ACC112 (cell line): ENCODE data around the gene EPB42.
"Not testable (repeated sequence)": the region's sequence is repeated elsewhere in the genome, so short reads cannot be mapped to it uniquely, and the experiment has no call there.

Experiments used
- H2AFZ ChIP-seq: fragments of 200-600 bp; sonication (generic); one replicate; pipeline ENCODE4 v1.6.0; 2017; ENCODE audit warnings: antibody characterized with exemption, low read length; ENCODE audit not compliant: unreplicated experiment
- H3K27ac ChIP-seq: fragments of 200-600 bp; sonication (generic); 2 replicates; pipeline ENCODE4 v1.5.1; 2014; ENCODE audit warnings: low read depth, mild to moderate bottlenecking, antibody characterized with exemption, low read length, moderate library complexity
- H3K27me3 ChIP-seq: fragments of 200-600 bp; sonication (generic); 2 replicates; pipeline ENCODE4 v1.6.1; 2014; ENCODE audit warnings: mild to moderate bottlenecking, antibody characterized with exemption, low read length, moderate library complexity, mixed read lengths; ENCODE audit not compliant: insufficient read depth
- H3K36me3 ChIP-seq: fragments of 200-600 bp; sonication (generic); 2 replicates; pipeline ENCODE4 v1.6.1; 2016; ENCODE audit warnings: mild to moderate bottlenecking, antibody characterized with exemption, low read length, moderate library complexity, mixed read lengths; ENCODE audit not compliant: insufficient read depth
- H3K4me1 ChIP-seq: fragments of 200-600 bp; sonication (generic); one replicate; pipeline ENCODE4 v1.6.1; 2016; ENCODE audit warnings: low read length, mixed read lengths; ENCODE audit not compliant: insufficient read depth, unreplicated experiment, control insufficient read depth
- H3K4me3 ChIP-seq: fragments of 200-600 bp; sonication (generic); 2 replicates; pipeline ENCODE4 v1.5.1; 2014; ENCODE audit warnings: mild to moderate bottlenecking, low read depth, low read length
- H3K79me2 ChIP-seq: fragments of 200-600 bp; sonication (generic); one replicate; pipeline ENCODE4 v1.6.0; 2016; ENCODE audit warnings: low read length; ENCODE audit not compliant: control insufficient read depth, unreplicated experiment, insufficient read depth

EPB42 gene

GRCh38 chr15:43198992-43199391 lies 21.8 kb downstream of the EPB42 start:
- H3K79me2 ChIP-seq, result no peaks in the 10 kb centered on the region
- peaks cover 7% of the 10 kb centered on the region for H3K4me1 ChIP-seq
- H3K4me3 ChIP-seq, result no peak overlapping the region
- H3K27ac ChIP-seq, result no peak overlapping the region
- no peak overlapping the region for H2AFZ ChIP-seq
- H3K36me3 ChIP-seq, result 0 out of 2 replicates have a peak, but pooled peaks cover 4% of the 10 kb centered on the region
- H3K27me3 ChIP-seq, result no peaks in the 10 kb centered on the region

- not testable (repeated sequence) for H3K36me3 ChIP-seq, H3K79me2 ChIP-seq, H3K4me1 ChIP-seq, H2AFZ ChIP-seq, H3K27me3 ChIP-seq, H3K4me3 ChIP-seq, H3K27ac ChIP-seq
Observed at GRCh38 chr15:43198556-43198955, 22.3 kb downstream of the EPB42 start.

- H3K27me3 ChIP-seq, H3K4me1 ChIP-seq, H3K79me2 ChIP-seq, H3K36me3 ChIP-seq, H2AFZ ChIP-seq, H3K27ac ChIP-seq, H3K4me3 ChIP-seq: not testable (repeated sequence)
Observed at GRCh38 chr15:43197773-43198172, 23.0 kb downstream of the EPB42 start.

- peaks cover 7% of the 10 kb centered on the region for H3K4me1 ChIP-seq
- H3K27ac ChIP-seq, result no peak overlapping the region
- no peaks in the 10 kb centered on the region for H3K79me2 ChIP-seq
- H3K36me3 ChIP-seq, result peaks cover 4% of the 10 kb centered on the region; the same call in 1 of the 2 replicates
- H3K27me3 ChIP-seq, result no peaks in the 10 kb centered on the region
- no peak overlapping the region for H3K4me3 ChIP-seq
- H2AFZ ChIP-seq, result no peak overlapping the region
Observed at GRCh38 chr15:43196760-43197548, 23.9 kb downstream of the EPB42 start.

- peaks cover 6% of the 10 kb centered on the region; the same call in 1 of the 2 replicates for H3K36me3 ChIP-seq
- H3K4me3 ChIP-seq, result no peak overlapping the region
- H3K79me2 ChIP-seq, result no peaks in the 10 kb centered on the region
- H3K27me3 ChIP-seq, result no peaks in the 10 kb centered on the region
- peaks cover 7% of the 10 kb centered on the region for H3K4me1 ChIP-seq
- H2AFZ ChIP-seq, result no peak overlapping the region
- no peak overlapping the region for H3K27ac ChIP-seq
Observed at GRCh38 chr15:43194795-43195194, 26.0 kb downstream of the EPB42 start.

GRCh38 chr15:43193710-43194109 lies 27.1 kb downstream of the EPB42 start:
- Histone ChIP-seq H3K27ac (no peak overlapping the region), H3K27me3 (no peaks in the 10 kb centered on the region), H3K36me3 (peaks cover 13% of the 10 kb centered on the region; the same call in 1 of the 2 replicates), H2AFZ (no peak overlapping the region), H3K4me3 (no peak overlapping the region), H3K4me1 (peaks cover 7% of the 10 kb centered on the region), H3K79me2 (no peaks in the 10 kb centered on the region)

GRCh38 chr15:43190178-43190577 lies 30.6 kb downstream of the EPB42 start:
- Histone ChIP-seq H3K27ac (no peak overlapping the region), H3K4me1 (peaks cover 7% of the 10 kb centered on the region), H3K4me3 (no peak overlapping the region), H3K79me2 (peaks cover 4% of the 10 kb centered on the region), H2AFZ (no peak overlapping the region), H3K27me3 (no peaks in the 10 kb centered on the region), H3K36me3 (peaks cover 13% of the 10 kb centered on the region; the same call in 1 of the 2 replicates)

GRCh38 chr15:43189296-43189695 lies 31.5 kb downstream of the EPB42 start:
- no peaks in the 10 kb centered on the region for H3K4me1 ChIP-seq
- no peaks in the 10 kb centered on the region for H3K27me3 ChIP-seq
- no peak overlapping the region for H3K4me3 ChIP-seq
- peaks cover 4% of the 10 kb centered on the region for H3K79me2 ChIP-seq
- H2AFZ ChIP-seq, result no peak overlapping the region
- peaks cover 11% of the 10 kb centered on the region; the same call in 1 of the 2 replicates for H3K36me3 ChIP-seq
- no peak overlapping the region for H3K27ac ChIP-seq

GRCh38 chr15:43187544-43188155 lies 33.2 kb downstream of the EPB42 start:
- H2AFZ ChIP-seq, result no peak overlapping the region
- 0 out of 2 replicates have a peak, but pooled peaks cover 10% of the 10 kb centered on the region for H3K36me3 ChIP-seq
- no peaks in the 10 kb centered on the region for H3K4me1 ChIP-seq
- no peak overlapping the region for H3K27ac ChIP-seq
- H3K27me3 ChIP-seq, result no peaks in the 10 kb centered on the region
- H3K4me3 ChIP-seq, result no peak overlapping the region
- peaks cover 4% of the 10 kb centered on the region for H3K79me2 ChIP-seq

GRCh38 chr15:43186003-43186353 lies 34.8 kb downstream of the EPB42 start:
- no peak overlapping the region for H3K27ac ChIP-seq
- H3K27me3 ChIP-seq, result no peaks in the 10 kb centered on the region
- peaks cover 4% of the 10 kb centered on the region for H3K79me2 ChIP-seq
- peak overlapping the region; percentile 91 for H3K4me3 ChIP-seq
- H3K36me3 ChIP-seq, result 0 out of 2 replicates have a peak, but pooled peaks cover 7% of the 10 kb centered on the region
- H3K4me1 ChIP-seq, result no peaks in the 10 kb centered on the region
- H2AFZ ChIP-seq, result peak overlapping the region; percentile 58
